Retinal pigment epithelial cell (primary cell): ENCODE measurements around the gene APOA5.

ENCODE experiments used
- DNase-seq: peaks from one replicate; pipeline ENCODE4 v3.0.0-alpha.2; 2010; ENCODE audit warnings: low read depth
- H3K4me3 ChIP-seq: 2 replicates; pipeline ENCODE4 v1.5.1; 2011; ENCODE audit warnings: mild to moderate bottlenecking, low read length, control low read depth, moderate library complexity
- TF ChIP-seq, protein P1 (sequence below): conservative IDR thresholded peaks from 2 replicates; pipeline ENCODE4 v1.5.1; 2011; ENCODE audit warnings: low read depth, low read length, control low read depth, inconsistent platforms

Gene APOA5

DNA sequence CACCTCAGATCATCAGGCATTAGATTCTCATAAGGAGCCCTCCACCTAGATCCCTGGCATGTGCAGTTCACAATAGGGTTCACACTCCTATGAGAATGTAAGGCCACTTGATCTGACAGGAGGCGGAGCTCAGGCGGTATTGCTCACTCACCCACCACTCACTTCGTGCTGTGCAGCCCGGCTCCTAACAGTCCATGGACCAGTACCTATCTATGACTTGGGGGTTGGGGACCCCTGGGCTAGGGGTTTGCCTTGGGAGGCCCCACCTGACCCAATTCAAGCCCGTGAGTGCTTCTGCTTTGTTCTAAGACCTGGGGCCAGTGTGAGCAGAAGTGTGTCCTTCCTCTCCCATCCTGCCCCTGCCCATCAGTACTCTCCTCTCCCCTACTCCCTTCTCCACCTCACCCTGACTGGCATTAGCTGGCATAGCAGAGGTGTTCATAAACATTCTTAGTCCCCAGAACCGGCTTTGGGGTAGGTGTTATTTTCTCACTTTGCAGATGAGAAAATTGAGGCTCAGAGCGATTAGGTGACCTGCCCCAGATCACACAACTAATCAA lies 40.2 kb upstream of the APOA5 start:
- no peak overlapping the region for H3K4me3 ChIP-seq
- no peak for DNase-seq
- TF ChIP-seq, protein P1, sequence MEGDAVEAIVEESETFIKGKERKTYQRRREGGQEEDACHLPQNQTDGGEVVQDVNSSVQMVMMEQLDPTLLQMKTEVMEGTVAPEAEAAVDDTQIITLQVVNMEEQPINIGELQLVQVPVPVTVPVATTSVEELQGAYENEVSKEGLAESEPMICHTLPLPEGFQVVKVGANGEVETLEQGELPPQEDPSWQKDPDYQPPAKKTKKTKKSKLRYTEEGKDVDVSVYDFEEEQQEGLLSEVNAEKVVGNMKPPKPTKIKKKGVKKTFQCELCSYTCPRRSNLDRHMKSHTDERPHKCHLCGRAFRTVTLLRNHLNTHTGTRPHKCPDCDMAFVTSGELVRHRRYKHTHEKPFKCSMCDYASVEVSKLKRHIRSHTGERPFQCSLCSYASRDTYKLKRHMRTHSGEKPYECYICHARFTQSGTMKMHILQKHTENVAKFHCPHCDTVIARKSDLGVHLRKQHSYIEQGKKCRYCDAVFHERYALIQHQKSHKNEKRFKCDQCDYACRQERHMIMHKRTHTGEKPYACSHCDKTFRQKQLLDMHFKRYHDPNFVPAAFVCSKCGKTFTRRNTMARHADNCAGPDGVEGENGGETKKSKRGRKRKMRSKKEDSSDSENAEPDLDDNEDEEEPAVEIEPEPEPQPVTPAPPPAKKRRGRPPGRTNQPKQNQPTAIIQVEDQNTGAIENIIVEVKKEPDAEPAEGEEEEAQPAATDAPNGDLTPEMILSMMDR = no peak

- DNase-seq = no peak
Measured at GRCh38 chr11:116830184-116830912, 38.7 kb upstream of the APOA5 start.

DNA sequence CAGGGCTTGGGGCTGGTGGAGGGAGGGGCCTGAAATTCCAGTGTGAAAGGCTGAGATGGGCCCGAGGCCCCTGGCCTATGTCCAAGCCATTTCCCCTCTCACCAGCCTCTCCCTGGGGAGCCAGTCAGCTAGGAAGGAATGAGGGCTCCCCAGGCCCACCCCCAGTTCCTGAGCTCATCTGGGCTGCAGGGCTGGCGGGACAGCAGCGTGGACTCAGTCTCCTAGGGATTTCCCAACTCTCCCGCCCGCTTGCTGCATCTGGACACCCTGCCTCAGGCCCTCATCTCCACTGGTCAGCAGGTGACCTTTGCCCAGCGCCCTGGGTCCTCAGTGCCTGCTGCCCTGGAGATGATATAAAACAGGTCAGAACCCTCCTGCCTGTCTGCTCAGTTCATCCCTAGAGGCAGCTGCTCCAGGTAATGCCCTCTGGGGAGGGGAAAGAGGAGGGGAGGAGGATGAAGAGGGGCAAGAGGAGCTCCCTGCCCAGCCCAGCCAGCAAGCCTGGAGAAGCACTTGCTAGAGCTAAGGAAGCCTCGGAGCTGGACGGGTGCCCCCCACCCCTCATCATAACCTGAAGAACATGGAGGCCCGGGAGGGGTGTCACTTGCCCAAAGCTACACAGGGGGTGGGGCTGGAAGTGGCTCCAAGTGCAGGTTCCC lies 38.0 kb upstream of the APOA5 start, which contains the start of gene APOC3:
TSS of gene APOC3 (plus strand) at position 383 of the 659 bp plus-strand sequence. CDS start 676 bp downstream, outside the sequence.
- no peak for DNase-seq
- TF ChIP-seq, protein P1 = no peak
- no peak within 1 kb of the TSS for H3K4me3 ChIP-seq

More at GRCh38 chr11:116830184-116830912, 38.7 kb upstream of the APOA5 start:
- H3K4me3 ChIP-seq = no peak overlapping the region
- TF ChIP-seq, protein P1 = no peak

- no peak overlapping the region for H3K4me3 ChIP-seq
- TF ChIP-seq, protein P1 = no peak
- DNase-seq = no peak
Measured at GRCh38 chr11:116828632-116829524, 37.2 kb upstream of the APOA5 start.

DNA sequence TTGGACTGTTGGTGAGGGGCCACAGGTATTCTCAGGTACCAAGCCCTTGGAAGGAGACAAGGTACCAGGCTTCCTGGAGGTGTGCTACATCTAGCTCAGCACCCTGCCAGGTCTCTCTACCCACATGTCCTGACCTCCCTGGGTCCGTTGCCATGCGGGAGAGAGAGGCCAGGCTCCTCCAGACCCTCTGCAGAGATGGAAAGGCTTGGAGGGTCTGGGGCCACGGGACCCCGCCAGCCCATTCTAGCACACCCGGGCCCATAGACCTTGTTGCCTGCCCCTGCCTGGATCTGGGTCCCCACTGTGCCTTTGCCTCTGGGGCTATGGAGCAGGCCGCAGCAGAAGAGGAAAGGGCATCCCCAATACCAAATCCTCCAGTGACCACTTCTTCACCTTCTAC lies 35.8 kb upstream of the APOA5 start:
- TF ChIP-seq, protein P1 = no peak
- H3K4me3 ChIP-seq = no peak overlapping the region
- DNase-seq = no peak

GRCh38 chr11:116826751-116827431 lies 35.2 kb upstream of the APOA5 start:
- H3K4me3 ChIP-seq = no peak overlapping the region
- TF ChIP-seq, protein P1 = no peak
- no peak for DNase-seq
